GM12878 (cell line): ENCODE results near the gene GNPTAB. TPM values are rescaled to one million over a fixed set of nuclear protein-coding genes. Genes with fewer than 3 reads are reported as not detected.

Source experiments
- ATAC-seq: fragments of 200-7000 bp; cut with Tn5 transposase; 3 replicates; pipeline ENCODE4 v1.9.1; 2020; ENCODE audit warnings: mild to moderate bottlenecking, moderate library complexity
- BruUV-seq: library from RNA; stranded (reverse); fragments of 400-500 nt; replicated peaks from 2 replicates; lab custom pipeline; 2021; lab: Mats Ljungman, UMichigan
- CTCF ChIA-PET: fragments of 300-600 bp; sonication (Branson Sonifier 250); formaldehyde crosslinking; extraction: SDS; loops from one replicate; lab custom pipeline; 2021; ENCODE audit warnings: inconsistent platforms; lab: Yijun Ruan, JAX
- POLR2A ChIA-PET: fragments of 350-600 bp; formaldehyde crosslinking; extraction: SDS; loops from one replicate; lab custom pipeline; 2021; ENCODE audit warnings: inconsistent platforms; lab: Charles Lee
- RAD21 ChIA-PET: fragments of 300-600 bp; sonication (Branson Sonifier 250); formaldehyde crosslinking; loops from one replicate; lab custom pipeline; 2023; ENCODE audit warnings: antibody characterized with exemption; ENCODE audit not compliant: unreplicated experiment; lab: Charles Lee
- SMC1A ChIA-PET: fragments of 300-600 bp; sonication (Branson Sonifier 250); formaldehyde crosslinking; loops from one replicate; lab custom pipeline; 2023; ENCODE audit not compliant: unreplicated experiment, uncharacterized antibody; lab: Charles Lee
- DNase-seq: peaks from one replicate; pipeline ENCODE4 v3.0.0-alpha.2; 2011; ENCODE audit warnings: low read depth, low spot score
- FAIRE-seq: peaks from 3 replicates; lab custom pipeline; 2011; peaks lifted over from hg19 to GRCh38; lab: Jason Lieb, UNC
- H2AFZ ChIP-seq: 2 replicates; pipeline ENCODE4 v1.6.0; 2011; ENCODE audit warnings: low read depth, low read length, control low read depth; ENCODE audit not compliant: control insufficient read depth
- H3K27ac ChIP-seq: 2 replicates; pipeline ENCODE4 v1.5.1; 2011; ENCODE audit warnings: control low read depth; ENCODE audit not compliant: control insufficient read depth, insufficient read depth
- H3K27me3 ChIP-seq, 2 experiments: replicated peaks in 1 of 2; 2 replicates each; pipeline versions ENCODE4 v1.6.0 to v1.6.1; 2011; ENCODE audit warnings: low read length in 1 of 2; ENCODE audit not compliant: control insufficient read depth in 2 of 2, insufficient read depth in 2 of 2
- H3K36me3 ChIP-seq, 2 experiments: 2 replicates each; pipeline ENCODE4 v1.5.1; 2011; ENCODE audit warnings: low read length in 1 of 2; ENCODE audit not compliant: control insufficient read depth in 2 of 2, insufficient read depth in 2 of 2
- H3K4me1 ChIP-seq: 2 replicates; pipeline ENCODE4 v1.6.1; 2011; ENCODE audit warnings: mild to moderate bottlenecking, low read length, moderate library complexity, mixed read lengths; ENCODE audit not compliant: control insufficient read depth, insufficient read depth
- H3K4me2 ChIP-seq: 2 replicates; pipeline ENCODE4 v1.6.0; 2011; ENCODE audit warnings: control low read depth; ENCODE audit not compliant: control insufficient read depth, insufficient read depth
- H3K4me3 ChIP-seq: fragments of 200-600 bp; sonication (generic); 2 replicates; pipeline ENCODE4 v1.5.1; 2016
- H3K79me2 ChIP-seq: 2 replicates; pipeline ENCODE4 v1.6.0; 2011; ENCODE audit warnings: low read length; ENCODE audit not compliant: control insufficient read depth, insufficient read depth
- H3K9ac ChIP-seq: 2 replicates; pipeline ENCODE4 v1.8.0; 2011; ENCODE audit warnings: low read length, control low read depth, mixed read lengths; ENCODE audit not compliant: control insufficient read depth, insufficient read depth
- H3K9me3 ChIP-seq: replicated peaks from 3 replicates; pipeline ENCODE4 v1.5.1; 2011; ENCODE audit warnings: mild to moderate bottlenecking, low read length; ENCODE audit not compliant: control insufficient read depth, insufficient read depth
- H4K20me1 ChIP-seq: 2 replicates; pipeline ENCODE4 v1.6.0; 2011; ENCODE audit not compliant: control insufficient read depth, insufficient read depth
- ASH2L ChIP-seq: fragments of 300-600, 200-600 bp; sonication (generic); IDR thresholded peaks from 2 replicates; pipeline ENCODE4 v1.6.1; 2017; ENCODE audit warnings: low read depth, mild to moderate bottlenecking, borderline replicate concordance
- CBFB ChIP-seq: IDR thresholded peaks from 2 replicates; pipeline ENCODE4 v1.6.1; 2016; ENCODE audit warnings: antibody characterized with exemption, low read depth
- EZH2 ChIP-seq: IDR thresholded peaks from 2 replicates; pipeline ENCODE4 v1.6.1; 2012; ENCODE audit warnings: low read depth, mild to moderate bottlenecking, control low read depth, inconsistent platforms, low read length, borderline replicate concordance; ENCODE audit not compliant: control insufficient read depth
- FOXM1 ChIP-seq: IDR thresholded peaks from 2 replicates; pipeline ENCODE4 v1.6.1; 2012; ENCODE audit warnings: low read depth, mild to moderate bottlenecking, inconsistent platforms, low read length, moderate library complexity
- LARP7 ChIP-seq: fragments of 450-650 bp; IDR thresholded peaks from 2 replicates; pipeline ENCODE4 v1.6.1; 2017; ENCODE audit warnings: mild to moderate bottlenecking
- MAX ChIP-seq: IDR thresholded peaks from 2 replicates; pipeline ENCODE4 v1.6.1; 2012; ENCODE audit warnings: low read depth, low read length, improper control_type of control experiment
- MLLT1 ChIP-seq: fragments of 450-650 bp; IDR thresholded peaks from 2 replicates; pipeline ENCODE4 v1.6.1; 2016; ENCODE audit warnings: mild to moderate bottlenecking
- NFXL1 ChIP-seq: fragments of 450-650 bp; IDR thresholded peaks from 2 replicates; pipeline ENCODE4 v1.6.1; 2017; ENCODE audit warnings: antibody characterized with exemption, mild to moderate bottlenecking, borderline replicate concordance
- PAX8 ChIP-seq: fragments of 450-650 bp; IDR thresholded peaks from 2 replicates; pipeline ENCODE4 v1.6.1; 2017; ENCODE audit warnings: mild to moderate bottlenecking, moderate library complexity
- PBX3 ChIP-seq: IDR thresholded peaks from 2 replicates; pipeline ENCODE4 v1.6.1; 2011; ENCODE audit warnings: mild to moderate bottlenecking, low read depth, low read length, moderate library complexity; ENCODE audit not compliant: insufficient replicate concordance
- PKNOX1 ChIP-seq: fragments of 450-650 bp; IDR thresholded peaks from 2 replicates; pipeline ENCODE4 v1.6.1; 2016; ENCODE audit warnings: mild to moderate bottlenecking
- SKIL ChIP-seq: fragments of 450-650 bp; IDR thresholded peaks from 2 replicates; pipeline ENCODE4 v1.6.1; 2017; ENCODE audit warnings: mild to moderate bottlenecking, low read depth, inconsistent platforms; ENCODE audit not compliant: poor library complexity, severe bottlenecking
- SRF ChIP-seq, 2 experiments: IDR thresholded peaks; 2 replicates each; pipeline ENCODE4 v1.6.1; 2011; ENCODE audit warnings: low read depth in 2 of 2, low read length in 2 of 2, mild to moderate bottlenecking in 1 of 2, moderate library complexity in 1 of 2
- TBL1XR1 ChIP-seq: IDR thresholded peaks from 2 replicates; pipeline ENCODE4 v1.6.1; 2012; ENCODE audit warnings: low read depth, low read length, improper control_type of control experiment
- ZBTB33 ChIP-seq: fragments of 450-650 bp; IDR thresholded peaks from 2 replicates; pipeline ENCODE4 v1.6.1; 2017; ENCODE audit warnings: mild to moderate bottlenecking
- WGBS: methylation state at CpG from one replicate; pipeline ENCODE4 v1.1.6; 2016; ENCODE audit warnings: low lambda C conversion rate; ENCODE audit not compliant: insufficient replicate concordance, insufficient coverage; ENCODE audit errors: missing lambda C conversion rate; 5-methylcytosine and 5-hydroxymethylcytosine counted together
- in situ Hi-C: fragments of 300-500 bp; cut with MboI; formaldehyde crosslinking; loops from 9 replicates; pipeline ENCODE4 v1.14.3; 2018; ENCODE audit warnings: mixed read lengths
- intact Hi-C: fragments of 100-400 bp; cut with micrococcal nuclease; formaldehyde crosslinking; loops from one replicate; pipeline ENCODE4 v1.14.2; 2022; ENCODE audit not compliant: unreplicated experiment
- polyA plus RNA-seq, 11 experiments: library from polyadenylated mRNA; depleted of rRNA in 4 of 11; unstranded in 6 of 11; stranded (reverse) in 5 of 11; fragments of >200 nt; fragmentation: Nextera tagmentation in 4 of 11; fragmentation: Illumina TruSeq in 1 of 11; extraction: Ambion mirVana in 4 of 11; extraction: Trizol in 1 of 11; gene quantifications; 1 replicate in 1 of 11; 2 replicates in 10 of 11; pipeline versions ENCODE4 v1.2.1 to v1.2.3, GENCODE V29; 2011 to 2016; ENCODE audit warnings: inconsistent platforms in 2 of 11, missing spikeins in 2 of 11, low read depth in 1 of 11
- total RNA-seq, 4 experiments: library from RNA; depleted of rRNA in 3 of 4; stranded (reverse); fragments of >200 nt in 3 of 4; fragmentation: Illumina TruSeq in 1 of 4; extraction: Trizol in 1 of 4; gene quantifications; 2 replicates each; pipeline versions ENCODE4 v1.2.1 to v1.2.3, GENCODE V29; 2013 to 2021

GNPTAB gene
- total and polyA plus RNA-seq, 10 of the 15 experiments (the other 5 are each of a cell fraction or from before 2014, with no cell fraction given) = 9.8 to 38.9 (median 35.3) TPM

- ChIA-PET RAD21 (interaction anchor here (0.6 to 2.0 kb wide), 11 partner anchors 9 to 463 kb away, joined by 3 to 17 read pairs (median 5); partner anchors contain the start of gene GNPTAB), SMC1A (interaction anchor here (0.7 to 1.8 kb wide), 8 partner anchors 10 to 56 kb away, joined by 3 to 10 read pairs (median 3); no protein-coding TSS in a partner anchor), CTCF (interaction anchor here (0.7 to 1.3 kb wide), 9 partner anchors 13 to 56 kb away, joined by 3 to 7 read pairs (median 3); no protein-coding TSS in a partner anchor), POLR2A (interaction anchor here (0.5 to 2.2 kb wide), 8 partner anchors 8 to 57 kb away, joined by 3 to 12 read pairs (median 3); no protein-coding TSS in a partner anchor)
- Histone ChIP-seq H3K27ac (peak overlapping the region; percentile 97), H2AFZ (peak overlapping the region; percentile 86), H4K20me1 (no peaks in the 10 kb centered on the region; the same call in 1 of the 2 replicates), H3K4me3 (peak overlapping the region; percentile 89), H3K36me3 (peaks cover 0 to 8% of the 10 kb centered on the region in 2 experiments; a peak in 1 of 4 replicates), H3K9ac (peak overlapping the region; percentile 97), H3K9me3 (no peaks in the 10 kb centered on the region), H3K4me2 (peak overlapping the region; percentile 75), H3K79me2 (peaks cover 50% of the 10 kb centered on the region), H3K4me1 (peaks cover 5% of the 10 kb centered on the region), H3K27me3 (no peaks in the 10 kb centered on the region)
- BruUV-seq = no TSS peak
- peak; percentile 10 for ATAC-seq
- intact Hi-C loops = loop anchor here (1.0 to 5.0 kb wide), 3 partner anchors 19 to 47 kb away; partner anchors contain the start of gene GNPTAB
- no peak for FAIRE-seq
- no peak for DNase-seq
- WGBS = under 1% methylated on average over 24 of the region's 24 CpGs
- in situ Hi-C loops = no loop called here
- TF ChIP-seq EZH2 (no peak), PKNOX1 (peak; percentile 27; the same call in 1 of the 2 replicates), SRF (IDR thresholded peaks at IDR 0.05; ENCODE audit: low read depth in 2 of 2, low read length in 2 of 2) (no peak), MAX (no peak; the same call in 1 of the 2 replicates), TBL1XR1 (no peak), LARP7 (peak; percentile 57), ZBTB33 (no peak), FOXM1 (no peak), SKIL (no peak), MLLT1 (peak; percentile 19; the same call in 1 of the 2 replicates), CBFB (no peak), NFXL1 (no peak; the same call in 1 of the 2 replicates), ASH2L (no peak), PBX3 (no peak), PAX8 (no peak)
Measured at GRCh38 chr12:101877806-101878242, 47.1 kb upstream of the GNPTAB start.
